Measurements from ENCODE around the gene SLC44A5.
"Not testable (repeated sequence)": the region's sequence is repeated elsewhere in the genome, so short reads cannot be mapped to it uniquely, and the experiment has no call there.

Gene SLC44A5

DNA sequence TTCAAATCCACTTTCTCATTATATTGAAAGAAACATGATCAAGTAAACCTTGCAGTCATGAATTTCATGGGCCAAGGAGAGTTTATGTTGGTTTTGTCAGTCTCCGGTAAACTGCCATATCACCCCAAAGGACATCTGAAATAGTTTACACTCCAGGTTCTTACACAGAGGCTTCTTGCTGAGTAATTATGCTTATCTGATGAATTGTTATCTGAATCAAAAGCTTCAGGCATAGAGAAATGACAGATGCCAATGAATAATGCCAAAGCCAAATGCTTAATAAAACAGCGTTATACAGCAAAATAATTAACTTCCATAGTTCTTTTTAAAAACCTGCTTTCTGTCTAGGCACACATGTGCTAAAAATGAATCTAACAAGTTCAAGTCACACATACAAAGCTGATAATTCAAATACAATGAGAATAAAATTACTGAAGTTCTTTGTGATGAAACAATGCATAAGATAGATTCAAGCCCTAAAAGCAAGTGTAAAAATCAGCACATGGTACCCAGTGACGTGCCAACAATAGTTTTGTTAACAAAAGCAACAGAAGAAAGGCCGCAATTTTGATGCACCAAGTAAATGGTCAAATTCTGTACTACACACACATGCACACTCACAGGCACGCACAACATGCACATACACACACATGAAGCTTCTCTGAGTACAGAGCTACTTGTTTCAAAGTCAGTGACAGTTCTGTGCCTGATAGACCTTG, 109.2 kb downstream of the SLC44A5 start:
- in situ Hi-C loops (cut with HindIII; ENCODE audit: low sequenced_read_pairs) = no loop called here
- H3K4me3 ChIP-seq (ENCODE audit: low read depth, low read length) = no peak overlapping the region
- TF ChIP-seq CTCF (IDR thresholded peaks at IDR 0.05; ENCODE audit: low read depth, low read length, missing control alignments) = no peak
- DNase-seq (ENCODE audit: low read depth) = no peak

DNA sequence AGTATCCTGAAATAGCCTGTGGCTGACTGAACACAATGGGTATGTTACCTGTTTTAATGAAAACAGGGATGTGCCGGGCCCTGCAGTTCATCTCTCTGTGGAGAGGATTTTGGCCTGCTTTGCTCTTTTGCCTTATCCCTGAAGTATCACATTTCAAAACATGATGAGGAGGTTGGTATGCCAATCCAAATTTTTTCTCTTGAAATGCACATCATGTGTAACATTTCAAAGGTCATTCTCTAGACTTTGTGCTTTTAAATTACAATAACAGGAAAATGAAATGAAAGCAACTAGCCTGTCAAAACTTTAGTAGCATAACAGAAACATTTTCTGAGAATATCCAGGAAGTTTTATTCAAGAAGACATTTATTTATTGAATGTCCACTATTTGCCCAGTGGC, 118.9 kb downstream of the SLC44A5 start:
- no peak for TF ChIP-seq CTCF (IDR thresholded peaks at IDR 0.05; ENCODE audit: low read depth, low read length, missing control alignments)
- in situ Hi-C loops (cut with HindIII; ENCODE audit: low sequenced_read_pairs) = no loop called here
- no peak for DNase-seq (ENCODE audit: low read depth)
- no peak overlapping the region for H3K4me3 ChIP-seq (ENCODE audit: low read depth, low read length)

DNA sequence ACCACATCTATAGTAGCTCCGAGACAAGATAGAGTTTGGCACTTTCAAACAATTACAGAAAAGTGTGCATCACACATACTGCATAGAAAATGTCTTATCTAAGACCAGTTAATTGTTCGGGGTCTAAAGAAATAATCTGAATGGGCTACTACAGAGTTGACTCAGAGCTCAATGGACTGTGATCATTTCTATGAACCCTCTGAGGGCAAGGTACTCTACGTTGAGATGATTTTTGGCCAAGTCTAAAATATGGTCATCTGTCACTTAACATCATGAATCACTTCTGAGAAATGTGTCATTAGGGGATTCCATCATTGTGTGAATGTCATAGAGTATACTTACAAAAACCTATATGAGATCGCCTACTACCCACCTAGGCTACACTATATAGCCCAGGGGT, 123.5 kb downstream of the SLC44A5 start:
- no peak overlapping the region for H3K4me3 ChIP-seq (ENCODE audit: low read depth, low read length)
- no peak for TF ChIP-seq CTCF (IDR thresholded peaks at IDR 0.05; ENCODE audit: low read depth, low read length, missing control alignments)
- in situ Hi-C loops (cut with HindIII; ENCODE audit: low sequenced_read_pairs) = no loop called here
- DNase-seq (ENCODE audit: low read depth) = no peak

- in situ Hi-C loops (cut with HindIII; ENCODE audit: low sequenced_read_pairs) = no loop called here
- H3K4me3 ChIP-seq (ENCODE audit: low read depth, low read length) = no peak overlapping the region
- DNase-seq (ENCODE audit: low read depth) = no peak
- no peak for TF ChIP-seq CTCF (IDR thresholded peaks at IDR 0.05; ENCODE audit: low read depth, low read length, missing control alignments)
Observed at GRCh38 chr1:75484789-75485188, 126.1 kb downstream of the SLC44A5 start.

GRCh38 chr1:75482951-75483350, 128.0 kb downstream of the SLC44A5 start:
- DNase-seq (ENCODE audit: low read depth) = no peak
- no peak for TF ChIP-seq CTCF (IDR thresholded peaks at IDR 0.05; ENCODE audit: low read depth, low read length, missing control alignments)
- in situ Hi-C loops (cut with HindIII; ENCODE audit: low sequenced_read_pairs) = no loop called here
- H3K4me3 ChIP-seq (ENCODE audit: low read depth, low read length) = no peak overlapping the region

- in situ Hi-C loops (cut with HindIII; ENCODE audit: low sequenced_read_pairs); H3K4me3 ChIP-seq (ENCODE audit: low read depth, low read length); DNase-seq (ENCODE audit: low read depth): not testable (repeated sequence)
Observed at GRCh38 chr1:75476486-75476885, 134.4 kb downstream of the SLC44A5 start.

DNA sequence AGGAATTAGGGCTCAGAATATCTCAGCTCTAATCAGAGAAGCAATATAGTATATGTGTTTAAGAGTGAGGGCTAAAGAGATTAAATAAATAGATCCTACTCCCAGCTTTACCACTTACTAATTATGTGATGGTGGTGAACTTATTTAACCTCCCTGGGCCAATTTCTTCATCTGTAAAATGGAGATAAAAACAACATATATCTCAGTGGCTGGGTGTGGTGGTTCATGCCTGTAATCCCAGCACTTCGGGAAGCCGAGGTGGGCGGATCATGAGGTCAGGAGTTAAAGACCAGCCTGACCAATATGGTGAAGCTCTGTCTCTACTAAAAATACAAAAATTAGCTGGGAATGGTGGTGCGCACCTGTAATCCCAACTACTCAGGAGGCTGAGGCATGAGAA, 135.2 kb downstream of the SLC44A5 start:
- TF ChIP-seq CTCF (IDR thresholded peaks at IDR 0.05; ENCODE audit: low read depth, low read length, missing control alignments) = no peak
- H3K4me3 ChIP-seq (ENCODE audit: low read depth, low read length) = no peak overlapping the region
- in situ Hi-C loops (cut with HindIII; ENCODE audit: low sequenced_read_pairs) = no loop called here
- no peak for DNase-seq (ENCODE audit: low read depth)
